ENCODE measurements around the gene ANO1.

GRCh38 chr11:70100791-70101190, 22.7 kb downstream of the ANO1 start:
- TF ChIP-seq CTCF (IDR thresholded peaks at IDR 0.05) = no peak
- no peak for TF ChIP-seq POLR2A (IDR thresholded peaks at IDR 0.05)

Measured in uterus (tissue), 2 donors.